ENCODE data around the gene ARHGAP32.
"Not testable (repeated sequence)": the region's sequence is repeated elsewhere in the genome, so short reads cannot be mapped to it uniquely, and the experiment has no call there.

ARHGAP32 gene

GRCh38 chr11:128933481-128934178 lies 258.5 kb downstream of the ARHGAP32 start:
- DNase-seq (ENCODE audit: low spot score): no peak

- DNase-seq (ENCODE audit: low spot score): no peak
These were observed 260.5 kb downstream of the ARHGAP32 start for GRCh38 chr11:128931668-128932067.

- DNase-seq (ENCODE audit: low spot score): no peak
These were observed 261.1 kb downstream of the ARHGAP32 start for GRCh38 chr11:128931066-128931465.

- no peak for DNase-seq (ENCODE audit: low spot score)
These were observed 262.1 kb downstream of the ARHGAP32 start for GRCh38 chr11:128929991-128930390.

- DNase-seq (ENCODE audit: low spot score): no peak
These were observed 262.7 kb downstream of the ARHGAP32 start for GRCh38 chr11:128929468-128929867.

GRCh38 chr11:128928400-128928799 lies 263.7 kb downstream of the ARHGAP32 start:
- DNase-seq (ENCODE audit: low spot score): no peak

GRCh38 chr11:128927683-128928336 lies 264.3 kb downstream of the ARHGAP32 start:
- DNase-seq (ENCODE audit: low spot score): no peak

GRCh38 chr11:128927108-128927461 lies 265.0 kb downstream of the ARHGAP32 start:
- no peak for DNase-seq (ENCODE audit: low spot score)

GRCh38 chr11:128926437-128927107 lies 265.6 kb downstream of the ARHGAP32 start:
- no peak for DNase-seq (ENCODE audit: low spot score)

GRCh38 chr11:128926000-128926399 lies 266.1 kb downstream of the ARHGAP32 start:
- no peak for DNase-seq (ENCODE audit: low spot score)

- DNase-seq (ENCODE audit: low spot score): no peak
These were observed 266.9 kb downstream of the ARHGAP32 start for GRCh38 chr11:128925250-128925600.

- no peak for DNase-seq (ENCODE audit: low spot score)
These were observed 267.4 kb downstream of the ARHGAP32 start for GRCh38 chr11:128924510-128925249.

- no peak for DNase-seq (ENCODE audit: low spot score)
These were observed 268.0 kb downstream of the ARHGAP32 start for GRCh38 chr11:128924104-128924503.

- no peak for DNase-seq (ENCODE audit: low spot score)
These were observed 270.3 kb downstream of the ARHGAP32 start for GRCh38 chr11:128921793-128922192.

- no peak for DNase-seq (ENCODE audit: low spot score)
These were observed 271.5 kb downstream of the ARHGAP32 start for GRCh38 chr11:128920666-128921065.

GRCh38 chr11:128919635-128920034 lies 272.5 kb downstream of the ARHGAP32 start:
- DNase-seq (ENCODE audit: low spot score): not testable (repeated sequence)

GRCh38 chr11:128919216-128919615 lies 272.9 kb downstream of the ARHGAP32 start:
- no peak for DNase-seq (ENCODE audit: low spot score)

- no peak for DNase-seq (ENCODE audit: low spot score)
These were observed 274.9 kb downstream of the ARHGAP32 start for GRCh38 chr11:128917144-128917724.

GRCh38 chr11:128916681-128917080 lies 275.4 kb downstream of the ARHGAP32 start:
- DNase-seq (ENCODE audit: low spot score): no peak

GRCh38 chr11:128916037-128916572 lies 276.0 kb downstream of the ARHGAP32 start:
- DNase-seq (ENCODE audit: low spot score): no peak

- DNase-seq (ENCODE audit: low spot score): no peak
These were observed 277.0 kb downstream of the ARHGAP32 start for GRCh38 chr11:128915149-128915521.
